PC-9 (cell line): ENCODE data around the gene HSPA12B. TPM values are rescaled to one million over a fixed set of nuclear protein-coding genes. Genes with fewer than 3 reads are reported as not detected.

Source experiments
- BruUV-seq: library from RNA; stranded (reverse); fragments of 400-500 nt; replicated peaks from 2 replicates; lab custom pipeline; 2021; lab: Mats Ljungman, UMichigan
- CTCF ChIA-PET: fragments of 300-600 bp; sonication (Branson Sonifier 250); formaldehyde crosslinking; loops from one replicate; lab custom pipeline; 2022; ENCODE audit warnings: antibody characterized with exemption; lab: Charles Lee
- POLR2A ChIA-PET: fragments of 300-600 bp; sonication (Branson Sonifier 250); formaldehyde crosslinking; loops from one replicate; lab custom pipeline; 2022; ENCODE audit warnings: antibody characterized with exemption; ENCODE audit not compliant: unreplicated experiment; lab: Charles Lee
- DNase-seq, 2 experiments: peaks; one replicate each; pipeline versions ENCODE4 v3.0.0 to v3.0.0-alpha.2; 2015 to 2022; ENCODE audit warnings: mixed read lengths in 1 of 2
- H2AFZ ChIP-seq: fragments of 200-600 bp; sonication (generic); 2 replicates; pipeline ENCODE4 v1.8.1; 2017; ENCODE audit warnings: antibody characterized with exemption
- H3F3A ChIP-seq: fragments of 200-600 bp; sonication (generic); 2 replicates; pipeline ENCODE4 v1.8.1; 2017; ENCODE audit warnings: antibody characterized with exemption, mild to moderate bottlenecking, low read depth; ENCODE audit not compliant: insufficient read depth
- H3K27ac ChIP-seq: fragments of 200-600 bp; sonication (generic); 2 replicates; pipeline ENCODE4 v1.6.1; 2016; ENCODE audit warnings: mixed run types
- H3K27me3 ChIP-seq: fragments of 200-600 bp; sonication (generic); 2 replicates; pipeline ENCODE4 v1.6.1; 2016; ENCODE audit warnings: low read depth, mixed run types; ENCODE audit not compliant: insufficient read depth
- H3K36me3 ChIP-seq: fragments of 200-600 bp; sonication (generic); 2 replicates; pipeline ENCODE4 v1.6.1; 2016; ENCODE audit warnings: low read depth, mixed run types
- H3K4me1 ChIP-seq: fragments of 200-600 bp; sonication (generic); replicated peaks from 2 replicates; pipeline ENCODE4 v1.6.1; 2016; ENCODE audit warnings: mixed run types; ENCODE audit not compliant: insufficient read depth
- H3K4me2 ChIP-seq: fragments of 200-600 bp; sonication (generic); 2 replicates; pipeline ENCODE4 v1.6.1; 2017; ENCODE audit warnings: mixed run types
- H3K4me3 ChIP-seq: fragments of 200-600 bp; sonication (generic); 2 replicates; pipeline ENCODE4 v1.6.1; 2016; ENCODE audit warnings: mixed run types
- H3K79me2 ChIP-seq: fragments of 200-600 bp; sonication (generic); 2 replicates; pipeline ENCODE4 v1.6.1; 2017; ENCODE audit warnings: low read depth, mixed run types
- H3K9me2 ChIP-seq: fragments of 200-600 bp; sonication (generic); 2 replicates; pipeline ENCODE4 v1.8.1; 2017; ENCODE audit warnings: mild to moderate bottlenecking; ENCODE audit not compliant: insufficient read depth
- H3K9me3 ChIP-seq: fragments of 200-600 bp; sonication (generic); 2 replicates; pipeline ENCODE4 v1.8.1; 2016; ENCODE audit warnings: low read depth; ENCODE audit not compliant: insufficient read depth
- H4K20me1 ChIP-seq: fragments of 200-600 bp; sonication (generic); 2 replicates; pipeline ENCODE4 v1.8.1; 2017; ENCODE audit not compliant: insufficient read depth
- EZH2 ChIP-seq: fragments of 200-600 bp; sonication (generic); IDR thresholded peaks from 2 replicates; pipeline ENCODE4 v1.8.0; 2017; ENCODE audit warnings: antibody characterized with exemption, low read depth
- intact Hi-C: fragments of 100-400 bp; cut with micrococcal nuclease; formaldehyde crosslinking; loops from one replicate; pipeline ENCODE4 v1.10.0; 2022; ENCODE audit not compliant: unreplicated experiment
- total RNA-seq: library from RNA; stranded (reverse); gene quantifications from 2 replicates; pipeline ENCODE4 v1.2.3, GENCODE V29; 2021
- TF ChIP-seq, protein P1 (sequence below): fragments of 200-600 bp; sonication (generic); conservative IDR thresholded peaks from 2 replicates; pipeline ENCODE4 v1.6.1; 2017; ENCODE audit warnings: mixed run types, antibody characterized with exemption, mild to moderate bottlenecking, moderate library complexity

HSPA12B gene
- total RNA-seq, 1 experiment from 2014 or later, result not detected

DNA sequence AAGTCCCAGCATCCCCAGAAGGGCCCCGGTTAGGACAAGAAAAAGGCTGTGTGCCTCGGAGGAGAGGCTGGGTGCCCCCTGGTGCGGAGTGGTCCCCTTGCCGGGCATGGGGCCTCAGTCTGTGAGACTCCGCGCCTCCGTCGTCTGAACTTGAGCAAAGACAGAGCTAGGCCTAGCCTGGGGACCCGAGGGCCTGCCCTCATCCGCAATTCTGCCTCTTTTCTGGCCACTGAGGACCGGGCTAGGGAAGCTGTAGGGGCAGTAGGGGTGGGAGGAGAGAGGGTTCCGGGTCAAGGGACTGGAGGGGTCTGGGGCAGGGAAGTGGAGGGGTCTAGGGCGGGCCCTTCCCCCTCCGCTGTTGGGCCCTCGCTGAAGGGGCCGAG is 550 bp upstream of the HSPA12B start:
- Histone ChIP-seq H3K27ac (no peak overlapping the region), H4K20me1 (no peaks in the 10 kb centered on the region), H3K4me1 (peaks cover 13% of the 10 kb centered on the region), H3F3A (peaks cover 8% of the 10 kb centered on the region; the same call in 1 of the 2 replicates), H3K36me3 (no peaks in the 10 kb centered on the region), H3K4me2 (no peak overlapping the region), H3K27me3 (0 out of 2 replicates have a peak, but pooled peaks cover 2% of the 10 kb centered on the region), H2AFZ (no peak overlapping the region), H3K9me2 (no peaks in the 10 kb centered on the region), H3K4me3 (no peak overlapping the region), H3K79me2 (no peaks in the 10 kb centered on the region), H3K9me3 (no peaks in the 10 kb centered on the region)
- POLR2A ChIA-PET, result no interaction called here
- no peak for DNase-seq
- CTCF ChIA-PET, result no interaction called here
- intact Hi-C loops, result no loop called here
- TF ChIP-seq EZH2, result no peak
- TF ChIP-seq, protein P1, sequence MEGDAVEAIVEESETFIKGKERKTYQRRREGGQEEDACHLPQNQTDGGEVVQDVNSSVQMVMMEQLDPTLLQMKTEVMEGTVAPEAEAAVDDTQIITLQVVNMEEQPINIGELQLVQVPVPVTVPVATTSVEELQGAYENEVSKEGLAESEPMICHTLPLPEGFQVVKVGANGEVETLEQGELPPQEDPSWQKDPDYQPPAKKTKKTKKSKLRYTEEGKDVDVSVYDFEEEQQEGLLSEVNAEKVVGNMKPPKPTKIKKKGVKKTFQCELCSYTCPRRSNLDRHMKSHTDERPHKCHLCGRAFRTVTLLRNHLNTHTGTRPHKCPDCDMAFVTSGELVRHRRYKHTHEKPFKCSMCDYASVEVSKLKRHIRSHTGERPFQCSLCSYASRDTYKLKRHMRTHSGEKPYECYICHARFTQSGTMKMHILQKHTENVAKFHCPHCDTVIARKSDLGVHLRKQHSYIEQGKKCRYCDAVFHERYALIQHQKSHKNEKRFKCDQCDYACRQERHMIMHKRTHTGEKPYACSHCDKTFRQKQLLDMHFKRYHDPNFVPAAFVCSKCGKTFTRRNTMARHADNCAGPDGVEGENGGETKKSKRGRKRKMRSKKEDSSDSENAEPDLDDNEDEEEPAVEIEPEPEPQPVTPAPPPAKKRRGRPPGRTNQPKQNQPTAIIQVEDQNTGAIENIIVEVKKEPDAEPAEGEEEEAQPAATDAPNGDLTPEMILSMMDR, result no peak
- no TSS peak for BruUV-seq

DNA sequence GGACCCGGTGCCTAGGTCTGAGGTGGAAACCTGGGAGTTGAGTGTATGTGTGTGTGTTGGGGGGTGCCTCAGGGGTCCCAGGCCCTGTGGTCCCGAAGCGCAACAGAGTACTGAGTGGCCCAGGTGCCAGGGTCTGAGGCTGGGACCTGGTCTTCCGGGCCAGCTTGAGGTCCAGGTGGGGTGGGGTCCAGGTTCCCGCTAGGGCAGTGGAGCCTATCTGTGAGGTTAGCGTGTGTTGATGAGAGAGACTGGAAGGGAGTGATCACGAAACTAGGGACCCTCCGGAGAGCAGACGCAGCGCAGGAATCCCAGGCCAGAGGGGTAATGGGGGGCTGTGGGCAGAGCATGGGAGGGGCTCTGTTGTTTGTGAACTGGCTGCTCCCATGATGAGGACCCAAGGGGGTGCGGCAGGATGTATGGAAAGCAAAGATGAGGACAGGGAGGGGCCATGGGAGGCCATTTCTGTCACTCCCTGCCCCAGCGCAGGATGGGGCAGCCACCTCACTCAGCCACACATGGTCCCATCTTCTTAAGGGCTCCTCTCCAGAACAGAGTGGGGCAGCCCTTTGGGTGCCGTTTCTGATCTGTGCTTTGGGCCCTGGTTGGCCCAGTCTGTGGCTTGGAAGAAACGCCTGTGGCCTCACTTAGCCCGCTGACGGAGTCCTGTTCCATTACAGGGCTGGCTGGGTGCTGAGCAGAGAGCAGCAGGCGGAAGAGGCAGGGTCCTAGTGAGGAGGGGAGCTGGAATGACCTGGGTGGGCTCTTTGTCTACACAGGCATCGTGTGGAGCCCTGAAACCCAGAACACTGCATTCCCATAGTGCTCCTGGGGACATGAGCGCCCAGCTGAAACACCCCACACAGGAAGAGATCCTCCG is 872 bp downstream of the HSPA12B start:
- H3K27ac ChIP-seq, result no peak overlapping the region
- H3K4me3 ChIP-seq, result no peak overlapping the region
- H3K4me1 ChIP-seq, result peaks cover 7% of the 10 kb centered on the region
- TF ChIP-seq, protein P1, result no peak
- no peak for TF ChIP-seq EZH2
- no peaks in the 10 kb centered on the region for H3K79me2 ChIP-seq
- H3K9me2 ChIP-seq, result no peaks in the 10 kb centered on the region
- ChIA-PET POLR2A (no interaction called here), CTCF (no interaction called here)
- H3K36me3 ChIP-seq, result no peaks in the 10 kb centered on the region
- intact Hi-C loops, result no loop called here
- no peaks in the 10 kb centered on the region for H3F3A ChIP-seq
- no peaks in the 10 kb centered on the region for H3K27me3 ChIP-seq
- DNase-seq, result no peak
- H4K20me1 ChIP-seq, result no peaks in the 10 kb centered on the region
- no TSS peak for BruUV-seq
- no peak overlapping the region for H3K4me2 ChIP-seq
- H2AFZ ChIP-seq, result no peak overlapping the region
- H3K9me3 ChIP-seq, result no peaks in the 10 kb centered on the region

DNA sequence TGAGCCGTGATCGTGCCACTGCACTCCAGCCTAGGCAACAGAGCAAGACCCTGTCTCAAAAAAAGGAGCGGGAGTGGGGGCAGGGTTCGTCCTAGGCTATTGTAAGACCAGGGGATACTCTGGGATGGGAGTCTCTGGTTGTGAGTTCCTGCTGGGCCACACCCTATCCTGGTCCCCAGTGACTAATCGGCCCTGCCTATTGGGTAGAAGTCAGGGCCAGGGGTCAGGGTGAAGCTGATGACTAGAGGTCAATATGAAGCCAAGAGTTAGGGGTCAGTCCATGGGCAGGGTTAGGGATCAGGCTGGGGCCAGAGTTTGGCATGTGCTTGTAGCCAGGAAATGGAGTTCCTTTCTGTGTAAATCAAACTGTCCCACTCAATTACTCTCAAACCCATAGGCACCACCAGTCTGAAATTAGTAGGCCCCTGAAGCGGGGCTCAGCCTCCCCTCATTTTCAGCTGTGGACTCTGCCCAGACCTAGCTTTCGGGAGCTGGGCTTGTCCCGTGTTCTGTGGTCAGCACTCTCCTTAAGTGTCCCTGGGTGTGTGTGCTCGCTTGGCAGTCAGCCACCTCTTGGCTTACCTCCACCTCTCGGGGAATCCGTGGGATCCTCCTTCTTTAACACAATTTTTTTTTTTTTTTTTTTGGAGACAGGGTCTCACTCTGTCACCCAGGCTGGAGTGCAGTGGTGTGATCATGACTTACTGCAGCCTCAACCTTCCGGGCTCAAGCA is 1.8 kb downstream of the HSPA12B start:
- no peak for TF ChIP-seq EZH2
- TF ChIP-seq, protein P1, result no peak

More for the DNA sequence above, 1.8 kb downstream of the HSPA12B start:
- ChIA-PET POLR2A (no interaction called here), CTCF (no interaction called here)
- Histone ChIP-seq H3K9me3 (no peaks in the 10 kb centered on the region), H3K9me2 (no peaks in the 10 kb centered on the region), H3K4me3 (no peak overlapping the region), H2AFZ (no peak overlapping the region), H3K27ac (no peak overlapping the region), H3K4me2 (no peak overlapping the region), H4K20me1 (no peaks in the 10 kb centered on the region), H3K27me3 (no peaks in the 10 kb centered on the region), H3K79me2 (no peaks in the 10 kb centered on the region), H3K4me1 (no peaks in the 10 kb centered on the region), H3F3A (no peaks in the 10 kb centered on the region), H3K36me3 (no peaks in the 10 kb centered on the region)
- BruUV-seq, result no TSS peak
- DNase-seq, result no peak
- intact Hi-C loops, result no loop called here
